Pancreas (tissue), 10 donors: Measurements from ENCODE around the gene EOLA2. TPM values are rescaled to one million over a fixed set of nuclear protein-coding genes. Genes with fewer than 3 reads are reported as not detected.

Source experiments
- ATAC-seq, 4 donors: fragments of 200-7000 bp; cut with Tn5 transposase; one replicate each; pipeline versions ENCODE4 v1.8.0 to v1.9.1; 2020; ENCODE audit warnings: mild to moderate bottlenecking in 4 of 4, moderate library complexity in 4 of 4
- DNase-seq, 6 donors: peaks; one replicate each; pipeline ENCODE4 v3.0.0-alpha.2; 2020
- FAIRE-seq: peaks from 2 replicates; lab custom pipeline; 2012; peaks lifted over from hg19 to GRCh38; lab: Jason Lieb, UNC
- H3K27ac ChIP-seq, 4 donors: fragments of 200-600 bp; sonication (generic); 1 replicate in 3 of 4; 2 replicates in 1 of 4; pipeline versions ENCODE4 v1.5.0 to v1.8.0; 2020
- H3K27me3 ChIP-seq, 4 donors: fragments of 200-600 bp; one replicate each; pipeline ENCODE4 v1.8.0; 2021
- H3K36me3 ChIP-seq, 3 donors: fragments of 200-600 bp; sonication (generic) in 1 of 3; one replicate each; pipeline versions ENCODE4 v1.5.0 to v1.8.0; 2020 to 2021
- H3K4me1 ChIP-seq, 3 donors: fragments of 200-600 bp; one replicate each; pipeline ENCODE4 v1.8.0; 2021
- H3K4me3 ChIP-seq, 4 donors: fragments of 200-600 bp; sonication (generic) in 2 of 4; one replicate each; pipeline versions ENCODE4 v1.5.0 to v1.8.0; 2020 to 2021
- H3K9me3 ChIP-seq, 4 donors: fragments of 200-600 bp; one replicate each; pipeline ENCODE4 v1.8.0; 2021
- WGBS, 2 donors: extraction: QIAGEN DNeasy Blood & Tissue Kit; methylation state at CpG; one replicate each; pipeline ENCODE4 v1.1.7; 2013; 5-methylcytosine and 5-hydroxymethylcytosine counted together
- intact Hi-C, 3 donors: fragments of 100-400 bp; cut with DNase I; formaldehyde crosslinking; loops; one replicate each; pipeline versions ENCODE4 v1.11.1 to v1.14.2; 2022
- polyA plus RNA-seq, 2 donors: library from polyadenylated mRNA; stranded (reverse); fragments of 200-250 nt; gene quantifications; one replicate each; pipeline ENCODE4 v1.2.3, GENCODE V29; 2013
- total RNA-seq, 6 donors: library from RNA; stranded (reverse); fragmentation: NEBNext Ultra II Directional in 4 of 6; extraction: Animal tissue kit (Norgen Biotek cat#: 25700) in 4 of 6; gene quantifications; one replicate each; pipeline versions ENCODE4 v1.2.1 to v1.2.4, GENCODE V29; 2021 to 2023
- TF ChIP-seq, protein P1 (sequence below), 4 donors: fragments of 200-600 bp; sonication (generic) in 3 of 4; IDR thresholded peaks; one replicate each; pipeline versions ENCODE4 v1.5.0 to v1.8.0; 2021; ENCODE audit warnings: antibody characterized with exemption in 4 of 4
- donor health status: healthy with polysubstance abuse.
- donor health status: DM: no; HTN: no; CAD: no; lungs with moderate emphysema.
- donor health status: DM: no; HTN: no; CAD: no.
- donor health status: control.
- donor health status: control.
- donor health status: Bipolar disorder and iron deficiency.
- donor health status: DM: yes; HTN: yes; CAD: no.
- donor health status: DM: no; HTN: no; CAD: no.
- donor health status: DM: no; HTN: no; CAD: no.
- donor health status: DM: yes; HTN: yes; CAD: no.

EOLA2 gene
- total RNA-seq (10 to 100 TPM; 13.4 to 21.5 (median 17.6) TPM), polyA plus RNA-seq (10 to 100 TPM; 29.5 to 54.0 TPM)

- H3K27me3 ChIP-seq = no peaks in the 10 kb centered on the region
- ATAC-seq (peak; percentile 54 to 65 (median 60)), FAIRE-seq (peak; percentile 98), DNase-seq (peak; percentile 87 to 96 (median 92))
- TF ChIP-seq, protein P1, sequence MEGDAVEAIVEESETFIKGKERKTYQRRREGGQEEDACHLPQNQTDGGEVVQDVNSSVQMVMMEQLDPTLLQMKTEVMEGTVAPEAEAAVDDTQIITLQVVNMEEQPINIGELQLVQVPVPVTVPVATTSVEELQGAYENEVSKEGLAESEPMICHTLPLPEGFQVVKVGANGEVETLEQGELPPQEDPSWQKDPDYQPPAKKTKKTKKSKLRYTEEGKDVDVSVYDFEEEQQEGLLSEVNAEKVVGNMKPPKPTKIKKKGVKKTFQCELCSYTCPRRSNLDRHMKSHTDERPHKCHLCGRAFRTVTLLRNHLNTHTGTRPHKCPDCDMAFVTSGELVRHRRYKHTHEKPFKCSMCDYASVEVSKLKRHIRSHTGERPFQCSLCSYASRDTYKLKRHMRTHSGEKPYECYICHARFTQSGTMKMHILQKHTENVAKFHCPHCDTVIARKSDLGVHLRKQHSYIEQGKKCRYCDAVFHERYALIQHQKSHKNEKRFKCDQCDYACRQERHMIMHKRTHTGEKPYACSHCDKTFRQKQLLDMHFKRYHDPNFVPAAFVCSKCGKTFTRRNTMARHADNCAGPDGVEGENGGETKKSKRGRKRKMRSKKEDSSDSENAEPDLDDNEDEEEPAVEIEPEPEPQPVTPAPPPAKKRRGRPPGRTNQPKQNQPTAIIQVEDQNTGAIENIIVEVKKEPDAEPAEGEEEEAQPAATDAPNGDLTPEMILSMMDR (IDR thresholded peaks at IDR 0.05) = peak in 3 of 4 donors; percentile 23 to 50 (median 43)
- peak within 1 kb of the TSS; percentile 30 to 87 (median 62) for H3K27ac ChIP-seq
- H3K36me3 ChIP-seq = no peaks in the 10 kb centered on the region
- no peaks in the 10 kb centered on the region for H3K4me1 ChIP-seq
- WGBS, 2 donors = 0 to 48% methylated on average over 38 to 39 of the region's 39 CpGs
- H3K9me3 ChIP-seq = no peaks in the 10 kb centered on the region
- H3K4me3 ChIP-seq = peak within 1 kb of the TSS; percentile 36 to 57 (median 48)
- intact Hi-C loops = no loop called here
Measured at GRCh38 chrX:149938427-149938880, at the start of gene EOLA2. Gene EOLA2, minus strand, starts transcription at chrX:149938491. Its CDS starts 4,617 bp downstream, at chrX:149933874.

DNA sequence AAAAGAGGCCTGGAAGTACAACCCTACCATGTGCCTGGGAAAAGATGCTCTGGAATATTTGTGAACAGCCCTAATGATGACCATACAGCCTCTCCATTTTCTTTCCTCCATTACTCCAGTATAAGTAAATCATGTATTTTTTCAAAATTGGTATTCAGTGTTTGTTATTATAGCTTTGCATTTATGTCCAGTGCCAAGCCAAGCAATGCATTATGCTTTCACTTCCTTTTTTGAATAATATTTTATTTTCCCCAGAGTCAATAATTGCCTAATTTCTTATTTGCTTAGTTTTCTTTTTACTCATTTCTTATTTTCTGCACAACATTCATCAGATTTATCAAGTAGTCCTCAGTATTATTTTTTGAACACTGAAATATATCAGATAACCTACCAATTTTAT is 49.3 kb upstream of the EOLA2 start:
- Histone ChIP-seq H3K4me1 (no peaks in the 10 kb centered on the region), H3K4me3 (no peak overlapping the region), H3K36me3 (no peaks in the 10 kb centered on the region), H3K27ac (no peak overlapping the region), H3K9me3 (no peaks in the 10 kb centered on the region), H3K27me3 (no peaks in the 10 kb centered on the region)
- TF ChIP-seq, protein P1 (IDR thresholded peaks at IDR 0.05) = no peak
- DNase-seq = no peak
- ATAC-seq = no peak
- intact Hi-C loops = no loop called here
- peak; percentile 41 for FAIRE-seq

DNA sequence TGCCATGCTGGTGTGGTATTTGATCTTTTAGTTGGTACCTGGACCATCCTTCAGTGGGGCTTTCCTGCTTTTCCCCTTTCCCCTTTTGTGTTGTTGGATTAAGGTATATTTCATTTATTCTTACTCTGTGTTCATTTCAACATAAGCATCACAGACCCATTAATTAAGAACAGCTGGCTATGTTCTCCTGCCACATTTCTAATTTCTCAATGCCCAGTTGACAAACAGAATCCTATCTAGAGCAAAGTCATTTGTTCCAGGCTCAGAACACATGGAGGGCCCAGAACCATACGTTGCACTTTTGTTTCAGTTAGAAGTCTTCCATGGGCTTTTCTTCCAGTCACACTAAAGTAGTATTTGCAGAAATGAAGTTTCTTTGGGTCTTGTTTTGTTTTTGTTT is 46.1 kb upstream of the EOLA2 start:
- H3K4me1 ChIP-seq = no peaks in the 10 kb centered on the region
- no peaks in the 10 kb centered on the region for H3K9me3 ChIP-seq
- DNase-seq (no peak), FAIRE-seq (no peak), ATAC-seq (no peak)
- TF ChIP-seq, protein P1 (IDR thresholded peaks at IDR 0.05) = no peak
- no peaks in the 10 kb centered on the region for H3K36me3 ChIP-seq
- no peaks in the 10 kb centered on the region for H3K27me3 ChIP-seq
- WGBS, 2 donors = 82 to 95% methylated on average over 1 of the region's 1 CpG
- H3K27ac ChIP-seq = no peak overlapping the region
- intact Hi-C loops = no loop called here
- H3K4me3 ChIP-seq = no peak overlapping the region

- intact Hi-C loops = no loop called here
- no peaks in the 10 kb centered on the region for H3K4me1 ChIP-seq
- TF ChIP-seq, protein P1 (IDR thresholded peaks at IDR 0.05) = no peak
- H3K36me3 ChIP-seq = no peaks in the 10 kb centered on the region
- no peaks in the 10 kb centered on the region for H3K27me3 ChIP-seq
- WGBS, 2 donors = 69 to 77% methylated on average over 3 of the region's 3 CpGs
- H3K9me3 ChIP-seq = no peaks in the 10 kb centered on the region
- DNase-seq = no peak
- ATAC-seq = peak in 1 of 4 donors; percentile 38
- H3K4me3 ChIP-seq = no peak overlapping the region
- FAIRE-seq = no peak
- no peak overlapping the region for H3K27ac ChIP-seq
Measured at GRCh38 chrX:149982310-149982709, 44.0 kb upstream of the EOLA2 start.

- 67 to 82% methylated on average over 3 of the region's 3 CpGs for WGBS, 2 donors
- DNase-seq = no peak
- ATAC-seq = no peak
Measured at GRCh38 chrX:149979126-149979644, 40.9 kb upstream of the EOLA2 start.

More at GRCh38 chrX:149979126-149979644, 40.9 kb upstream of the EOLA2 start:
- Histone ChIP-seq H3K4me3 (no peak overlapping the region), H3K36me3 (no peaks in the 10 kb centered on the region), H3K4me1 (no peaks in the 10 kb centered on the region), H3K27me3 (no peaks in the 10 kb centered on the region), H3K9me3 (no peaks in the 10 kb centered on the region), H3K27ac (no peak overlapping the region)
- intact Hi-C loops = no loop called here
- FAIRE-seq = no peak
- TF ChIP-seq, protein P1 (IDR thresholded peaks at IDR 0.05) = no peak
